NCI-H460 (cell line): Measurements from ENCODE around the gene C1QL4. TPM values are rescaled to one million over a fixed set of nuclear protein-coding genes. Genes with fewer than 3 reads are reported as not detected.
A peak's percentile ranks its signal among the peaks of the same experiment; 100 is the strongest.
"Not testable (repeated sequence)": the region's sequence is repeated elsewhere in the genome, so short reads cannot be mapped to it uniquely, and the experiment has no call there.

Experiments
- DNase-seq: peaks from one replicate; pipeline ENCODE4 v3.0.0-alpha.2; 2016; ENCODE audit warnings: low read depth; ENCODE audit errors: extremely low read depth
- polyA plus RNA-seq: library from polyadenylated mRNA; depleted of rRNA; stranded (reverse); fragments of >200 nt; gene quantifications from 2 replicates; pipeline ENCODE4 v1.2.3, GENCODE V29; 2014; cell fraction: nucleus; rRNA removed
- total RNA-seq: library from RNA; depleted of rRNA; stranded (reverse); fragments of >200 nt; shearing (Covaris generic); gene quantifications from 2 replicates; pipeline ENCODE4 v1.2.3, GENCODE V29; 2014; rRNA removed

Gene C1QL4
- 0.50 and 0.55 TPM in 2 replicates for total RNA-seq
- 2.8 TPM in 2 replicates for polyA plus RNA-seq

DNA sequence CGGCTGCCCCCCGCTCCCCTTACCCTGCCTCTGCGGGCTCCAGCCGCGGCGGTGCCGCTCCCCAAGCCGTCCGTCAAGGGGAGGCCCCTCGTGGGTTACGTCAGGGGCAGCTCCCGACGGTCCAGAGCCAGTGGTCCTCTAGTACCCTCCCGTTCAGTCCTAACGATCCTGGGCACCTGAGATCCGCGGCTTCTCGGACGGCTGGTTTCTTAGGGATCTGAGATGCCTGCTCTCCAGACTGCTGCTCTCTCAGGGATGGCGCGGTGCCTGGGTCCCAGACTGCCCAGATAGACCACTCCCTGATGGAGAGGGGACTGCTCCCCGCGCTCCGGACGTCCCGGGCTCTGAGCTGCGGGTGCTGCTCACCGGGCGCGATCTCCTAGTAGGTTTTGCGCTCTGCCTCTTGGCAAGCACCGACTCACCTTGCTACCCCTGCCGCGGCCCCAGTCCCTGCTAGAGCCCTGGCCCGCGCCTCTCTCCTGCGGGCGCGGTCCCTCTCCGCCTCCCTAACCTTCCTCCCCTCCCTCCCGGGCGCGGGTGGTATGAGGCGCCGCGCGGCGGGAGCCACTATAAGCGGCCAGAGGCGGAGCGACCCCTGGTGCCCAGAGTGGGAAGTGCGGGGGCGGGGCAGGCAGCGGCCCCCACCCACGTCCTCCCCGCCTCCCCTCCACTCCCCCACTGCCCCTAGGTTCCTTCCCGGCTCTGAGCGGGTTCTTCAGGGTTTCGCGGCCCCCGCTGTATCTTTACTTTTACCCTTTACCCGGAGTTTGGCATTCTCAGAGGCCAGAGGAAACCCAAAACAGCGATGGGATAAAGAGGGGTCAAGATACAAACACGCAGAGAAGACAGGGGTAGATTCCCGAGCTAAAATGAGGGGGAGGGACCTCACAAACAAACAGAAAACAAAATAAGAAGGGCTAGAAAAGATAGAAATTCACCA, at the start of gene C1QL4:
TSS of gene C1QL4 (minus strand) at position 544 of the 940 bp plus-strand sequence. CDS start 711 bp downstream, outside the sequence.
- DNase-seq = peak; percentile 69

DNA sequence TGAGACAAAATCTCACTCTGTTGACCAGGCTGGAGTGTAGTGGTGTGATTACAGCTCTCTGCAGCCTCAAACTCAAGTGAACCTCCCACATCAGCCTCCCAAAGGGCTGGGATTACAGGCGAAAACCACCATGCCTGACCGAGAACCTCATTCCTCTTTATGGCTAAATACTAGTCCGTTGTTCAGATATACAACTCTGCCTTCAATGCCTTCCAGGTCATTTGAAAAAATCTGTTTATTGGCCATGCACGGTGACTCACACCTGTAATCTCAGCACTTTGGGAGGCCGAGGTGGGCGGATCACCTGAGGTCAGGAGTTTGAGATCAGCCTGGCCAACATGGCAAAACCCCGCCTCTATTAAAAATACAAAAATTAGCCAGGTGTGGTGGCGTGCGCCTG, 43.2 kb upstream of the C1QL4 start:
- DNase-seq = not testable (repeated sequence)

DNA sequence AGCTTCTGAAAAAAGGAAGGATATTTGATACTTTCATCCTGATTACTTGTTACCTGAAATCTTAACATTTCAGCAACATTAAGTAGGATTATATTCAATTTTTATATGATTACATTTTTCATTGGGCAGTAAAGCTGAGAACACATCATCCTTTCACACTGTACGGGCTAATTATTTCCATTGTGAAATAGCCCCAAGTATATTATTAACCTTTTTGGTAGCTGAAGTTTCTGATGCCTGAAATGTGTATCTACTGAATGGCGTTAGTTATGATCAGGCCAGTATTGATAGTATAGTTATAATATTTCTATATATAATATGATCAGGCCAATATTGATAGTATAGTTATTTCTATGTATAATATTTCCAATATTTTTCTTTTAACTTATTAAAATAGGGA, 40.4 kb upstream of the C1QL4 start:
- no peak for DNase-seq

DNA sequence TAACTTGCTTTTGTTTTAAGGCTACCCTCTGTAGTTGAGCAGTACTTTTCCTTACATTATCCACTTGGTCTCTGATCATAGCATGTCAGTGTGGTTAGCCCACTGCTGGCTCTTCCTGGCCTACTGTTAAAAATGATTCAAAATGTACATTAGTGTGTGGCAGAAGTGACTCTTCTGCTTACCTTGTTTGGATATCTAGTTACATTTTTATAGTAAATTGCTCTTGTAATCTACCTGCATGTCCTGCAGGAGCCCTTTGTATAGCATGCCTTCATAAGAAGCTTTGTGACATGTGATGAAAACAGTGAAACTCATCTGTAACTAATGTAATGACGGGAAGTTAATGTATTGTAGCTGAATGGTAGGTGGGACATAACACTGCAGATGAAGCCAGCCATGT, 38.4 kb upstream of the C1QL4 start:
- no peak for DNase-seq

DNA sequence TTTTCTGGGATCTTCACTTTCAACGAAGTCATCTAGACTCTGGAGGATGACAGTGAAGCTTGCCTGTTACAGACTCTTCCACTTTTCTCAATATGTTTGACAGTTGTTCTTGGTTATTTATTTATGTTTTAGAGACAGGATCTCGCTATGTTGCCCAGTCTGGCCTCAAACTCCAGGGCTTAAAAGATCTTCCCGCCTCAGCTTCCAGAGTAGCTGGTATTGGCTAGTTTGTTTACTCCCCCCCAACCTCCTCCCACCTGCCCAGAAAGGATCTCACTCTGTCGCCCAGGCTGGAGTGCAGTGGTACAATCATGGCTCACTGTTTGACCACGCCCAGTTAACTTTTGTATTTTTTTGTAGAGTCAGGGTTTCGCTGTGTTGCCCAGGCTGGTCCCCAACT, 33.6 kb upstream of the C1QL4 start:
- DNase-seq = no peak

DNA sequence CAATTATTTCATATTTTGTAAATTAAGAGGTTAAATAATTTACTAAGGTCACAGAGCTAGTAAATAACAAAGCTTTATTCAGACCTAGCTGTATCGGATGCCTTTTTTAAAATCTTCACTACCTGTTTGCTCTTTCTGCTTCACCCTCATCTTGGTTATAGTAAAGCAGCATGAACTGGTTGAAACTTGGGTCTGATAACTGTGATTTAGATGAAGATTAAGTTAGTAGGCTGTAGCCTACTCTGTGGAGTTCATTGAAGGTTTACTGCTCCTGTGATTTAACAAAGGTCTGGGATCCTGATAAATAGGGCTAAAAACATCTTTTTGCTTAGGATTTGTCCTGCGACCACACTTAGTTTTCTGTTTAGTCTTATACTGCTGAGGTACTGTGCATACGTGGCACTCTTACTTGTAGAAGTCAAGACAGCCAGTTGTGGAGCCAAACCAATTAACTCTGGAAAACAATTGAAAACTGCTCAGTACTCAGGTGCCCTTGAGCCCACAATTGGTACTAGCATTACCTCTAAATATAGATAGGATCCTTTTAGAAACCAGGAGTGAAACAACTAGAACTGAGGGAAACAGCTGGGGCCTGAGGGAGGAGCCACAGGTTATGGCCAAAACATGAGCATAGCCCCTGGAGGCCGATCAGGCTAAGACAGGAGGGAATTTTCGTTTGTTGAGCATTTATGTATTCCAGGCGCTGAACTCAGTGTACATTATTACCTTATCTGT, 32.6 kb upstream of the C1QL4 start:
- peak; percentile 41 for DNase-seq

DNA sequence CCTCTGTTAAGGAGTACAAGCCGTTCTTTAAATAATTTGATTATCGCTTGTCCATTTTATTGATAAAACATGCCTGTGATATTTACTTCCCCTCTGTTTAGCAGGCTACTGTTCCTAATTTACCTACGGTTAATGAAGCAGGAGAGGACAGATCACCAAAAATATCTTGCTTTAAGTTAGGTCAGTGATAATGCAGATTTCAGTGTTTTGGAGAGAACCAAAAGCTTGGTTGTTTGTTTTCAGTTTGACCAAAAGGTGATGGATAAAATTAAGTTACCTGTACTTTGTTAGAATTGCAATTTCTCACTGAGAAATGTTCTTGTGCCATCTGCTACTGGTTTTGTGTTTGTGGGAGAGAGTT, 31.2 kb upstream of the C1QL4 start:
- DNase-seq = no peak

DNA sequence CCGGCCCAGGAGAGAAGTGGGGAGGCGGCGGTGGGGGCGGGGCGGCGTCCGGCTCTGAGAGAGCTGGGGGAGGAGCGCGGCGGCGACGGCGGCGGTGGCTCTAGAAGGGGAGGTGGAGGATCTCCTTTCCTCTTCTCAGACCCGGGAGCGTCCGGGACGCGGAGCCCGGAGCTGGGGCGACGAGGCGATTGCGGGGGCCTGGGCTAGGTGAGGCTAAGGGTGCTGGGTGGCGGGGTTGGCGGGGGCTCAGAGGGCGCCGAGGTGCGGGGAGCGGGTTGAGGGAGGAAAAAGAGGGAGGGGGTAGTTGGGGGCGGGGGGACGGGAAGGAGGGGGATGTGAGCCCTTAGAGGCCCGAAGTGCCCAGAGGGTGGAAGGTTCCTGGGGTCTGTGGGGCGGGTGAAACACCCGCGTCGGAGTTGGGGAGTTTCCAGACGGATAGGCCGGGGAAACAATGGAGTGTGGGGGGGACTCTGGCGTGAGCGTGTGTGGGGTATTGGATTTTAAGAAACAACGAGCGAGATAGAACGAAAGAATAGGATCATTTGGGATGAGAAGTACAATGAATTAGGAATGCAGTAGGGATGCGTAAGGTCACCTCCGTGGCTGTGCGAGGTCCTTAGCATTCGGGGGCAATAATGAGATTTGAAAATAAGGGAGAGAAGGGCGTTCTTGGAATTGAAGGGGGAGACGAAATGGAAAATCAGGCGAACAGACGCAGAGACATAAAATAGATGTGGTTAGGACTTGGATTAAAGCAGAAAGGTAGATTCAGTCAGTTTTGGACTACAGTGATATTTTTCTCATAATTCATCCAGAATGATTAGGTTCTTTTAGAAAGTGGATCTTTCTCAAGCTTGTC, 30.6 kb upstream of the C1QL4 start, which contains the start of gene SPATS2:
TSS of gene SPATS2 (plus strand) at position 82 of the 859 bp plus-strand sequence. CDS start 93,551 bp downstream, outside the sequence.
- DNase-seq = no peak

DNA sequence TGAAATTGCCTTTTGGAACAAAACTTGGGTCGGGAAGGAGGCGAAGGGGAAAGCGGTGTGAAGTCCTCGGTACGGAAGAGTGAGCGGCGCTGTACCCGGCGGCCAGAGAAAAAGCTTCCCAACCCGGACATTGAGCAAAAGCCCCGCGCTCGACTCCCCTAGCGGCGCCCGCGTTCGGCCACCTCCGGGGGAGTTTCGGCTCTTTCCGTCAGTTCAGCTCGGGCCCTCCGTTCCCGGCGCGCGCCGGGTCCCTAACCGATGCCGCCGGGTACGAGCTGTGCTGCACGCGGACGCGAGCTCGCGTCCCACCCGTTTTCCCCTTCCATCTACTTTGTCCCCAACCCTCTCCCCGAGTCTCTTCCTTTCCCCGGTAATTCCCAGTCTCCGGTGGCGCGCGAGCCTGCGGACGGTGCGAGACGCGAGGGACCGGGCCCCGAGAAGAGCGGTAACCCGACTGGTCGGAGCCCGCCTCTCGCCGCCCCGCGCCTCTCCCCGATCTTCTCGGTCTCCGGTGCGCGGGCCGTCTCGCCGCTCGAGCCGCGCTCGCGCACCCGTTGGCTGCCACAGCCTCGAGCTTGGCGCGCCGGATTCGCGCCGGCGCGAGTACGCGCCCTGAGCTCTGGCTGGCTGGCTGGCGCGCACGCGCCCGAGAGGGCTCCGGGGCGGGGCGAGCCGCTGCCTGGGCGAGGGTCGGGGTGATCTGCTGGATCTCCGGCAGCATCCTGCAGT, 29.8 kb upstream of the C1QL4 start:
- DNase-seq = peak; percentile 95

DNA sequence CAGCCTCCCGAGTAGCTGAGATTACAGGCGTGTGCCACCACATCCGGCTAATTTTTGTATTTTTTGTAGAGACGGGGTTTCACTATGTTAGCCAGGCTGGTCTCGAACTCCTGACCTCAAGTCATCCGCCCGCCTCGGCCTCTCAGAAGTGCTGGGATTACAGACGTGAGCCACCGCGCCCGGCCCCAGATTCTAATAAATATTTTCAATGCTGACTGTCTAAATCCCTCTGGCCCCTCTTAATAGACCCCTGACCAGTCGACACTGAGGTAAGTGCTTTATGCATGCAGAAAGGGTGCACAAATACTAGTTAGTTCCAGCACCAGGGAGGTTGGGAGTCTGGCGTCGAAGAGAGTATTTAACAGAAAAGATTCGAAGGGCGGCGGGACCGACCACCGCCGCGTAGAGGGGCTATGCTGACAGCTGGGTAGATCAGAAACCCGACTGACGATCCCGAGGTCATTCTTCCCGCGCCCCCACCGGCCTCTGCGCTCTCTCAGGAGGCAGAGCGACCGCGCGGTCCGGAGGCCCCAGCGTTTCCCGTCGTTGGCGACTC, 29.2 kb upstream of the C1QL4 start:
- no peak for DNase-seq

DNA sequence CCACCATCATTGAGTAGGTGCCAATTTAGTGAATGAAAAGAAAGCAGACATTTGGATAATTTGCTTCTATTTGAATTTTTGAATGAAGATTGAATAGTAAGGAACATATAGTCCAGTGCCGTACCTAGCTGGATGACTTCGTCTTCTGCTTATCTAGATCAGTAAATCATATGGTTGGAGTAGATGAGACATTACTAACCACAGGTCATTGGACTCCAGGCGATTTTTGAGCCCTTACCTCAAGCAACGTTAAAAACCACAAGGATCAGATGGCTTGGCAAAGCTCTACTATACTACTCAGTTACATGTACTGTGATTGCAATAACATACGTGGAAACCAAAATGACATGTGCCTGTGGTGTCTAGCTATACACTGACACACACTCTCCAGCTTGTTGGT, 28.6 kb upstream of the C1QL4 start:
- no peak for DNase-seq

DNA sequence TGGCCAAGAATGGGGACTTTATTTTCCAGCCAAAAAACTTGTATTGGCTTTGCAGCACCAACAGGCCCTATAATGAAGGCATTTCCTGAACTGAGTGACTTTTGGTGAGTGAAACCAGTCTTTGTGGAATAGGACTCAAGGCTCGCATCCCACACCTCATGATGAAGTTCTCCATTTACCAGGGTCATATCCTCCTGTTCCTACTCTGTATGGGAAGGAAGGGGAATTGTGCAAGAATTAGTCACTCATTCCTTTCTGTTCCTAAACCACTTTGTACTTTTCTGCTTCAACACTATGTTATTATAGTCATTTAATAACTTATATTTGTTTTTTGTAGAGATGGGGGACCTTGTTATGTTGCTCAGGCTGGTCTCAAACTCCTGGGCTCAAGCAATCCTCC, 28.0 kb upstream of the C1QL4 start:
- DNase-seq = no peak

DNA sequence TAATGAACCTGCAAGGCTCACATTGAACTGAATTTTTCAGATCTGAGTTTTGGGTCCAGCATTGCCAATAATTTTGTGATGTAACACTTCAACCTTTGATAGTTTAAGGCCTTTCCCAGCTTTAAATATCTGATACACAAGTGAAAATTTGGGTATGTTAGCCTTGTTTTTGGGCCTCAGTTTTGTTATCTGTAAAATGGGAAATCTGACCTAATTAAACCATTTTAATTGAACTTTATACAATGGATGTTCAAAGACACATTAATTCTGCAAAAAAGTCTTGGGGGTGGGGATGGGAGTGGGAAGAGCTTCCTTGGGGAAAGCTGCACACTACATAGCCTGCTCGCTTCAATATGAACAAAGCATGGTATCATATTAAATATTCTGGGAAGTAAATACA, 25.1 kb upstream of the C1QL4 start:
- DNase-seq = no peak

DNA sequence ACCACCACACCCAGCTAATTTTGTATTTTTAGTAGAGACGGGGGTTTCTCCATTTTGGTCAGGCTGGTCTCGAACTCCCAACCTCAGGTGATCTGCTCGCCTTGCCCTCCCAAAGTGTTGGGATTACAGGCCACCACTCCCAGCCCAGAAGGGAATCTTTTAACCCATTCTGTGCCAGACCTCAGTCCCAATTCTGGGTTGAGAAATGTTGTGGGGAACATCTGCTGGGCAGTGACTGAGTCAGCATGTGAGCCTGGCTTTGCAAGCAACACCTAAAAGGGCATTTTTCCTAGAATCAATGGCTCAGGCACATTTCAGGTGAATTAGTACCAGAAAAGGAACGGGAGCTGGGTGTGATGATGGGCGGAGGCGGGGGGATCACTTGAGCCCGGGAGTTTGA, 22.7 kb upstream of the C1QL4 start:
- DNase-seq = no peak

DNA sequence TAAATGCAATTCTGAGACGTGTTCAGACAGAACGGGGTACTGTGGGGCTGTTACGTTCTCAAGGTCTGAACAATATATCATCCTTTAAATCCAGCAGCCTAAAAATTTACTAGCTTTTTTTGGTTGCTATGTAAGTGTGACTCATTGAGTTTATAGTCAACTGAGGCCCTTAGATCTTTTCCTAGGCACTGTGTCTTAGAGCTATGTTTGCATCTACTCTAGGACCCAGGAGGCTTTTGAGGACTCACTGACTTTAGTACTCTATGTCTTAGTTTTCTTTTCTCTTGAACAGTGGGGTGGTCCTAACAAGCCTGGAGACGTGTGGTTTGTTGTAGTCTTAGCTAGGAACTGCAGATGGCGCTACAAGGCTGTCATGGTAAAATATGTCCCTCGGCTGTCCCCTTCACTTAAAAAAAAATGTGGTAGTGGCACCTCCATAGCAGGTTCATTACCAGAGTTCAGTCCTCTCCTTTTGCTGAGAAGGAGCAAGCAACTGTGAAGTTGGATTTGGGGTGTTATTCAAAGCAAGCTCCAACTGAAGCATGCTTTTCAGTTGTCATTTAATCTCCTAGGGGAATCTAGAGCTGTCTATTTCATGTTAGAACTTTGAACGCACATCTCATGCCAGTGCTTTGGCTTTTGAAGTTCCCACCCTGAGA, 21.6 kb upstream of the C1QL4 start:
- peak; percentile 69 for DNase-seq

DNA sequence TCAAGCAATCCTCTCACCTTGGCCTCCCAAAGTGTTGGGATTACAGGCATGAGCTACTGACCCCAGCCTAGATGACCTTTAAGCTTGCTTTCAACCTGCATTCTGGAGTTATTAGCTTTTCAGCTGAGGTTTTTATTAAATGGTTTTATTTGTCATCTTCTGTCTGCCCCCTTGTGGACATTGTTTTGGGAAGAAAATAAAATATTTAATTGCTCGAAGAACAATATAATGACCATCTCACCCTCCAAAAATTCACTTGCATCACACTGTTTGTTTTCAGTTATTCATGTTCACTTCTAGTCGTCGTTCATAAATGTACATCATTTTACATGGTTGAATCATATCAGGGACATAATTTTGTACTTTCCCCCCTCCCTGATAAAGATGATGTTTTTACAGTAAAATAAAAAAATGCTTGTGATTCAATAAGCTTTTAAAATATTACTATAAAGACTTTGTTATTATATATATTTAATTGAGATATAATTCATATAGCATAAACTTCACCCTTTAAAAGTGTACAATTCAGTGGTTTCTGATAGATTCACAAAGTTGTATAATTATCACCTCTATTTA, 20.2 kb upstream of the C1QL4 start:
- DNase-seq = no peak

DNA sequence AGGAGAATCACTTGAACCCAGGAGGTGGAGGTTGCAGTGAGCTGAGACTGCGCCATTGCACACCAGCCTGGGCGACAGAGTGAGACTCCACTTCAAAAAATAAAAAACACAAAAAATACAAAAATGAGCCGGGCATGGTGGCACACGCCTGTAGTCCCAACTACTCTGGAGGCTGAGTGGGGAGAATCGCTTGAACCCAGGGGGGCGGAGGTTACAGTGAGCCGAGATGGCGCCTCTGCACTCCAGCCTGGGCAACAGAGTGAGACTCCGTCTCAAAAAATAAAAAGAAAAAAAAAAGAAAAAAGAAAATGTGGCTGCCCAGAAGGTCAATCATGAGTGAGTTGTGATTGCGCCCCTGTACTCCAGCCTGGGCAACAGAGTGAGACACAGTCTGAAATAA, 18.9 kb upstream of the C1QL4 start:
- DNase-seq = no peak

DNA sequence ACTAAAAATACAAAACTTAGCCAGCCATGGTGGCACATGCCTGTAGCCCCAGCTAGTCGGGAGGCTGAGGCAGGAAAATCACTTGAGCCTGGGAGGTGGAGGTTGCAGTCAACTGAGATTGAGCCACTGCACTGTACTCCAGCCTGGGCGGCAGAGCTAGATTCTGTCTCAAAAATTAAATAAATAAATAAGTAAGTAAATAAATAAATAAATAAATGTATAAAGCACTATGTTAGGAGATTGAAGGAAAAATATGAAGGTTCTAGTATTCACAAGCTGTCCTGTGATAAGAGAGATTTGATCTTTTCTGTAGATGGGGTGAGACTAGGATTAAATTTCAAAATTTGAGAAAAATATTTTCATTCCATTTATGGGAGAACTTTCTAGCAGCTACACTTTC, 15.4 kb upstream of the C1QL4 start:
- DNase-seq = no peak

DNA sequence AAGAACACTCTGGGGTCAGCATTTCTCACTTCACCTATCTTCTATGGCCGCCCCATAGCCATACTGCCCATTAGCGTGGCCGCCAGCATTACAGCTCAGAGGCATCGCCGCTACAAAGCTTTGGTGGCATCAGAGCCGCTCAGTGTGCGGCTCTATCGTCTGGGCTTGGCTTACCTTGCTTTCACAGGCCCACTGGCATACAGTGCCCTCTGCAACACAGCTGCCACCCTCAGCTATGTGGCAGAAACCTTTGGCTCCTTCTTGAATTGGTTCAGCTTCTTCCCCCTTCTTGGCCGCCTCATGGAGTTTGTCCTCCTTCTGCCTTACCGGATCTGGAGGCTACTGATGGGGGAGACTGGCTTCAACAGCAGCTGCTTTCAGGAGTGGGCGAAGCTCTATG, 12.3 kb upstream of the C1QL4 start:
- DNase-seq = no peak
